Tibial nerve (tissue), 4 donors: ENCODE data around the gene ZNF26. TPM values are rescaled to one million over a fixed set of nuclear protein-coding genes. Genes with fewer than 3 reads are reported as not detected.
"Not testable (repeated sequence)": the region's sequence is repeated elsewhere in the genome, so short reads cannot be mapped to it uniquely, and the experiment has no call there.

Experiments used
- DNase-seq, 2 donors: peaks; one replicate each; pipeline ENCODE4 v3.0.0-alpha.2; 2019; ENCODE audit warnings: low spot score in 2 of 2
- H3K27ac ChIP-seq, 4 donors: fragments of 200-600 bp; sonication (generic) in 3 of 4; one replicate each; pipeline ENCODE4 v1.5.1; 2017 to 2019; ENCODE audit warnings: mild to moderate bottlenecking in 1 of 4
- H3K27me3 ChIP-seq, 2 donors: fragments of 200-600 bp; sonication (generic) in 1 of 2; one replicate each; pipeline versions ENCODE4 v1.5.1 to v1.6.0; 2017 to 2019
- H3K36me3 ChIP-seq, 3 donors: fragments of 200-600 bp; sonication (generic); one replicate each; pipeline ENCODE4 v1.5.1; 2018 to 2019
- H3K4me1 ChIP-seq, 4 donors: fragments of 200-600 bp; sonication (generic) in 3 of 4; one replicate each; pipeline ENCODE4 v1.5.1; 2017 to 2019
- H3K4me3 ChIP-seq, 4 donors: fragments of 200-600 bp; sonication (generic) in 3 of 4; one replicate each; pipeline ENCODE4 v1.5.1; 2017 to 2019; ENCODE audit warnings: mild to moderate bottlenecking in 1 of 4, moderate library complexity in 1 of 4
- H3K9me3 ChIP-seq, 4 donors: fragments of 200-600 bp; sonication (generic) in 3 of 4; one replicate each; pipeline ENCODE4 v1.5.1; 2017 to 2019
- EP300 ChIP-seq, 2 donors: sonication (generic); formaldehyde crosslinking; IDR thresholded peaks; one replicate each; pipeline ENCODE4 v1.6.1; 2017; ENCODE audit warnings: antibody characterized with exemption in 2 of 2, mild to moderate bottlenecking in 1 of 2
- POLR2A ChIP-seq, 2 donors: fragments of 450-650 bp; IDR thresholded peaks; one replicate each; pipeline ENCODE4 v1.6.1; 2017; ENCODE audit warnings: antibody characterized with exemption in 2 of 2, mild to moderate bottlenecking in 2 of 2, moderate library complexity in 2 of 2
- WGBS, 2 donors: methylation state at CpG; one replicate each; pipeline ENCODE4 v1.1.5; 2018; 5-methylcytosine and 5-hydroxymethylcytosine counted together
- total RNA-seq, 4 donors: library from RNA; depleted of rRNA; stranded (reverse); fragments of >200 nt; gene quantifications; one replicate each; pipeline ENCODE4 v1.1.0, GENCODE V29; 2016
- TF ChIP-seq, protein P1 (sequence below), 5 experiments: fragments of 200-600 bp in 3 of 5; fragments of 450-650 bp in 2 of 5; sonication (generic) in 3 of 5; IDR thresholded peaks; one replicate each; pipeline ENCODE4 v1.5.1; 2016 to 2019; ENCODE audit warnings: antibody characterized with exemption in 5 of 5, mild to moderate bottlenecking in 3 of 5, moderate library complexity in 2 of 5

The ZNF26 gene
- total RNA-seq, 4 donors from 2014 or later, result 15.5 to 30.8 (median 21.2) TPM

DNA sequence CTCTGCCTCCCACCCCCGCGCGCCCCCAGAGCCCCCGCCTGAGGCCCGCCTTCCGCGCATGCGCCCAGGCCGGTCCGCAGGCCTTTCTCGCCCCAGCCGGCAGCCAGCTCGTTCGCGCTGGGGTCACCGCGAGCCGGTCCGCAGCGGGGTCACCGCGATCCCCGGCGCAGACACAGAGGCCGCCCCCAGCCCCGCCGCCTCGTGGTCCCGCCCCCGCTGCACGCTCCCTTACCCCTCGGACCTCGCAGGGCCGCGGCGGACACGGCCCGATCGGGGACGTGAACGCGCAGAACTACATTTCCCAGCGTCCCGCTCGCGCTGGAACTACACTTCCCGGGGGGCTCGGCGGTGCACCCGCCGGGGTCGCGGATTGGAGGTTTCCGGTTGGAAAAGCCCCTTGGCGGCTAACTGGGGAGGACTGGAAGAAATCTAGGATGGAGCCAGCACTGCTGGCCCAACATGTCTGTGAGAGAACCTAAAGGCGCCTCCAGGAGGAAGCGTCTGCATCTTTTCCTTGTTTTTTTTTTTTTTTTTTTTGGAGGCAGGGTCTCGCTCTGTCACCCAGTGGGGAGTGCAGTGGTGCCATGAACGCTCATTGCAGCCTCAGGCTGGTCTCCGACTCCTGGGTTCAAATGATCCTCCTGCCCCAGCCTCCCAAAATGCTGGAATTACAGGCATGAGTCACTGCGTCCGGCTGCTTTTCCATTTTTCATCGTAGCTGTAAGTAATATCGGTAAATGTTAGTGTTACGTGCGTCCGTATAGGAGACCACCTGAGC lies 30.0 kb upstream of the ZNF26 start, which contains the start of gene ZNF605:
TSS of gene ZNF605 (minus strand) at position 296 of the 778 bp plus-strand sequence. CDS start 10,671 bp downstream, outside the sequence.
- H3K27me3 ChIP-seq, result no peaks in the 10 kb centered on the region
- H3K4me3 ChIP-seq, result peak within 1 kb of the TSS; percentile 77 to 97 (median 82)
- H3K36me3 ChIP-seq, result peaks cover 0 to 45% (median 0%) of the 10 kb centered on the region in 3 donors
- peak within 1 kb of the TSS; percentile 88 to 96 (median 92) for H3K27ac ChIP-seq
- peaks cover 0 to 26% (median 5%) of the 10 kb centered on the region in 4 donors for H3K4me1 ChIP-seq
- WGBS, 2 donors, result 2 to 5% methylated on average over 30 to 40 of the region's 67 CpGs
- peak; percentile 65 to 75 for DNase-seq
- H3K9me3 ChIP-seq, result peaks cover 0 to 56% (median 7%) of the 10 kb centered on the region in 4 donors
- TF ChIP-seq, protein P1, sequence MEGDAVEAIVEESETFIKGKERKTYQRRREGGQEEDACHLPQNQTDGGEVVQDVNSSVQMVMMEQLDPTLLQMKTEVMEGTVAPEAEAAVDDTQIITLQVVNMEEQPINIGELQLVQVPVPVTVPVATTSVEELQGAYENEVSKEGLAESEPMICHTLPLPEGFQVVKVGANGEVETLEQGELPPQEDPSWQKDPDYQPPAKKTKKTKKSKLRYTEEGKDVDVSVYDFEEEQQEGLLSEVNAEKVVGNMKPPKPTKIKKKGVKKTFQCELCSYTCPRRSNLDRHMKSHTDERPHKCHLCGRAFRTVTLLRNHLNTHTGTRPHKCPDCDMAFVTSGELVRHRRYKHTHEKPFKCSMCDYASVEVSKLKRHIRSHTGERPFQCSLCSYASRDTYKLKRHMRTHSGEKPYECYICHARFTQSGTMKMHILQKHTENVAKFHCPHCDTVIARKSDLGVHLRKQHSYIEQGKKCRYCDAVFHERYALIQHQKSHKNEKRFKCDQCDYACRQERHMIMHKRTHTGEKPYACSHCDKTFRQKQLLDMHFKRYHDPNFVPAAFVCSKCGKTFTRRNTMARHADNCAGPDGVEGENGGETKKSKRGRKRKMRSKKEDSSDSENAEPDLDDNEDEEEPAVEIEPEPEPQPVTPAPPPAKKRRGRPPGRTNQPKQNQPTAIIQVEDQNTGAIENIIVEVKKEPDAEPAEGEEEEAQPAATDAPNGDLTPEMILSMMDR (IDR thresholded peaks at IDR 0.05), result no peak
- TF ChIP-seq EP300 (IDR thresholded peaks at IDR 0.05), result peak; percentile 14 to 69

DNA sequence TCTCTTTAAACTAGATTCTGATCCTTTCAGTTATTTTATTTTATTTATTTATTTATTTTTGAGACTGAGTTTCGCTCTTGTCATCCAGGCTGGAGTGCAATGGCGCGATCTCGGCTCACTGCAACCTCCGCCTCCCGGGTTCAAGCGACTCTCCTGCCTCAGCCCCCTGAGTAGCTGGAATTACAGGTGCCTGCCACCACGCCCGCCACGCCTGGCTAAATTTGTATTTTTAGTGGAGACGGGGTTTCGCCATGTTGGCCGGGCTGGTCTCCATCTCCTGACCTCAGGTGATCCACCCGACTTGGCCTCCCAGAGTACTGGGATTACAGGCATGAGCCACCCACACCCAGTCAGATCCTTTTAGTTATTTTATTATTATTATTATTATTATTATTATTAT lies 24.4 kb upstream of the ZNF26 start:
- not testable (repeated sequence) for H3K4me3 ChIP-seq, H3K27ac ChIP-seq, DNase-seq, H3K27me3 ChIP-seq
- WGBS, 2 donors, result 98 to 99% methylated on average over 14 of the region's 14 CpGs
- peaks cover 0 to 11% (median 0%) of the 10 kb centered on the region in 4 donors for H3K4me1 ChIP-seq
- peaks cover 0 to 82% (median 0%) of the 10 kb centered on the region in 3 donors for H3K36me3 ChIP-seq
- peaks cover 0 to 81% (median 6%) of the 10 kb centered on the region in 4 donors for H3K9me3 ChIP-seq

DNA sequence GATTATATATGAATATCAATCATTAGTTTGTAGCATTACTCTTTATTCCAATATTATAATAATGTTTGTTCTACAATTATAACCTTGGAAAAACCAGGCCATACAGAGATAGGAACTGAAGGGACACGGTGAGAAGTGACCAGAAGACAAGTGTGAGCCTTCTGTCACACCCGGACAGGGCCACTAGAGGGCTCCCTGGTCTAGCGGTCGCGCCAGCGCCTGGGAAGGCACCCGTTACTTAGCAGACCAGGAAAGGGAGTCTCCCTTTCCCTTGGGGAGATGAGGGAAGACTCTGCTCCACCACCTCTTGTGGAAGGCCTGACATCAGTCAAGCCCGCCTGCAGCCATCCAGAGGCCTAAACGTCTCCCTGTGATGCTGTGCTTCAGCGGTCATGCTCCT lies 22.2 kb upstream of the ZNF26 start:
- H3K27ac ChIP-seq, H3K4me3 ChIP-seq, H3K27me3 ChIP-seq, H3K4me1 ChIP-seq, DNase-seq: not testable (repeated sequence)
- 58 to 64% methylated on average over 10 of the region's 10 CpGs for WGBS, 2 donors
- TF ChIP-seq, protein P1 (IDR thresholded peaks at IDR 0.05), result peak in 1 of 5 experiments; percentile 6
- peaks cover 0 to 97% (median 8%) of the 10 kb centered on the region in 4 donors for H3K9me3 ChIP-seq
- H3K36me3 ChIP-seq, result peaks cover 0 to 94% (median 0%) of the 10 kb centered on the region in 3 donors

DNA sequence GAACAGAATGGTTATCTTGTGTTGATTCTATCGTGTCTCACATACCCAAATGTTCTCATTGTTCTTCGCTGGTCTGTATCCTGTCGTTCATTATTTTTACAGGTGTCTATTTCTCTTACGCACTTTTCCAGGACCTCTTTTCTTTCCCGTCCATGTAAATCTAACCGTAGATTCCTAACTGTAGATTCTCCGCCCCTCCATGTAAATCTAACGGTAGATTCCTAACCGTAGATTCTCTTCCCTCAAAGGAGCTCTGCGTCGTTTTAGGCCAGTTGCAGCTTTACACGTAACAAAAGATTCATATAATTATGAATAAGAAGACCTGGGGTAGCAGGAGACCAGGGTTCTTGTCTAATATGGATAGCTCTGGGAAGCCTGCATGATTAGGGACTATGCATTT lies 20.4 kb upstream of the ZNF26 start:
- Histone ChIP-seq H3K9me3 (peaks cover 0 to 99% (median 8%) of the 10 kb centered on the region in 4 donors), H3K4me1 (no peaks in the 10 kb centered on the region), H3K36me3 (peaks cover 0 to 80% (median 0%) of the 10 kb centered on the region in 3 donors), H3K27me3 (no peaks in the 10 kb centered on the region), H3K4me3 (no peak overlapping the region), H3K27ac (no peak overlapping the region)
- no peak for DNase-seq
- 94 to 97% methylated on average over 12 of the region's 12 CpGs for WGBS, 2 donors
- TF ChIP-seq EP300 (IDR thresholded peaks at IDR 0.05), result no peak
- TF ChIP-seq, protein P1 (IDR thresholded peaks at IDR 0.05), result no peak
- no peak for TF ChIP-seq POLR2A (IDR thresholded peaks at IDR 0.05)

DNA sequence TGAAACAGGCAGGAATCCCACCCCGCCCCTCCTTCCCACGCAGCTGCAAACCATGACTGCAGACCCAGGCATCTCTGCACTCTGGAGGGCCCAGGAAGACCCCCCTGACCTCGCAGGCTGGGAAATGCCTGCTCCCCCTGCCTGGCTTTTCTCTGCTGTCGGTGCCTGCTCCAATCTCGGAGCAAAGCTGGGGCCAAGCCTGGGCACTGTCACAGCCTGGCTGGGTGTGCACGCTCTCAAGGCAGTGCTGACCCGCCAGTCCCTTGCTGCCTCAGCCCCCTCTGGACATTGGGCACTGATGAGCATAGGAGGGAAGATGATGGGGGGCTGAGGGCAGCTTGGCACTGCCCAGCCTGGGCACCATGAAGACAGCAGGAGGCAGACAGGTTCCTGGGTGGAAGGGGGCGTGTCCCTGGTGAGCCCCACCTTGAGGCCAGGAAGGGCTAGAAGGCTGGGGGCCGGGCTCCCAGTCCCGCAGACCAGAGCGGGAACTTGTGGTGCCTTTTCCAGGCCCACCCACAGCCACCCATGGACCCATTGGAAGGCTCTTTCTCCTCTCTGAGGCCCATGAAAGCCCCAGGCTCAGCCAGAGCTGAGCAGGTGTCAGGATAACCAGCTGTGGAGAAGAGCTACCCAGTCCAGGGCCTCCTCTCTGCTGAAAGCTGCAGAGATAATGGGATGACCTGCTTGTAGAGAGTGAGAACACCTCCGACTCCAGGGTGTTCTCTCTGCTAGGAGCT lies 19.3 kb upstream of the ZNF26 start:
- Histone ChIP-seq H3K9me3 (peaks cover 0 to 100% (median 10%) of the 10 kb centered on the region in 4 donors), H3K27me3 (no peaks in the 10 kb centered on the region), H3K36me3 (peaks cover 0 to 69% (median 0%) of the 10 kb centered on the region in 3 donors), H3K27ac (no peak overlapping the region), H3K4me3 (no peak overlapping the region), H3K4me1 (no peaks in the 10 kb centered on the region)
- no peak for DNase-seq
- no peak for TF ChIP-seq POLR2A (IDR thresholded peaks at IDR 0.05)
- TF ChIP-seq EP300 (IDR thresholded peaks at IDR 0.05), result no peak
- TF ChIP-seq, protein P1 (IDR thresholded peaks at IDR 0.05), result no peak
- WGBS, 2 donors, result 86 to 90% methylated on average over 5 to 8 of the region's 12 CpGs
